Activated CD4-positive, CD25-positive, alpha-beta regulatory T cell treated with anti-CD3 and anti-CD28 coated beads, Interleukin-2, amount 50 U/mL, for 72 hours (primary cell): Measurements from ENCODE around the gene COL15A1.

Experiments
- DNase-seq: peaks from one replicate; pipeline ENCODE4 v3.0.0; 2021

Gene COL15A1

GRCh38 chr9:98917746-98918487 is 25.8 kb upstream of the COL15A1 start:
- no peak for DNase-seq

GRCh38 chr9:98921732-98922131 is 22.0 kb upstream of the COL15A1 start:
- DNase-seq: no peak

- DNase-seq: no peak
Measured at GRCh38 chr9:98922721-98923435, 20.8 kb upstream of the COL15A1 start.

- DNase-seq: no peak
Measured at GRCh38 chr9:98923451-98924123, 20.1 kb upstream of the COL15A1 start.

- DNase-seq: no peak
Measured at GRCh38 chr9:98924946-98925820, 18.5 kb upstream of the COL15A1 start.

GRCh38 chr9:98925956-98926355 is 17.8 kb upstream of the COL15A1 start:
- no peak for DNase-seq

- DNase-seq: no peak
Measured at GRCh38 chr9:98927724-98928123, 16.0 kb upstream of the COL15A1 start.

- DNase-seq: no peak
Measured at GRCh38 chr9:98929071-98929470, 14.6 kb upstream of the COL15A1 start.

- DNase-seq: no peak
Measured at GRCh38 chr9:98929895-98930341, 13.8 kb upstream of the COL15A1 start.

GRCh38 chr9:98930792-98931191 is 12.9 kb upstream of the COL15A1 start:
- no peak for DNase-seq

GRCh38 chr9:98931600-98932389 is 11.9 kb upstream of the COL15A1 start:
- no peak for DNase-seq

- no peak for DNase-seq
Measured at GRCh38 chr9:98933185-98933584, 10.5 kb upstream of the COL15A1 start.

GRCh38 chr9:98933890-98934289 is 9.8 kb upstream of the COL15A1 start:
- no peak for DNase-seq

- DNase-seq: no peak
Measured at GRCh38 chr9:98935071-98935505, 8.6 kb upstream of the COL15A1 start.

GRCh38 chr9:98940276-98940675 is 3.4 kb upstream of the COL15A1 start:
- DNase-seq: no peak

GRCh38 chr9:98941946-98942523 is 1.7 kb upstream of the COL15A1 start:
- DNase-seq: no peak

GRCh38 chr9:98942906-98943681 is 613 bp upstream of the COL15A1 start:
- DNase-seq: no peak

- DNase-seq: no peak
Measured at GRCh38 chr9:98944057-98944733, 488 bp downstream of the COL15A1 start.

GRCh38 chr9:98944734-98945074 is 997 bp downstream of the COL15A1 start:
- DNase-seq: no peak

GRCh38 chr9:98949565-98949964 is 5.9 kb downstream of the COL15A1 start:
- no peak for DNase-seq
